ENCODE measurements around the gene CCNT1. TPM values are rescaled to one million over a fixed set of nuclear protein-coding genes. Genes with fewer than 3 reads are reported as not detected.

CCNT1 gene
- total and polyA plus RNA-seq, 2 experiments from 2014 or later, result 12.8 to 33.6 TPM

GRCh38 chr12:48712209-48712608 lies 4.3 kb downstream of the CCNT1 start:
- Histone ChIP-seq H3K4me1 (ENCODE audit: insufficient read depth) (no peaks in the 10 kb centered on the region; the same call in 1 of the 2 replicates), H3K4me2 (no peak overlapping the region), H4K20me1 (replicated peaks; ENCODE audit: insufficient read depth) (peaks cover 35% of the 10 kb centered on the region), H3K9me2 (ENCODE audit: insufficient read depth) (no peaks in the 10 kb centered on the region), H3K79me2 (replicated peaks; ENCODE audit: insufficient read depth) (peaks cover 90% of the 10 kb centered on the region), H3F3A (replicated peaks; ENCODE audit: low read depth) (0 out of 2 replicates have a peak, but pooled peaks cover 5% of the 10 kb centered on the region), H3K4me3 (no peak overlapping the region), H3K27me3 (ENCODE audit: insufficient read depth) (no peaks in the 10 kb centered on the region), H2AFZ (no peak overlapping the region), H3K27ac (ENCODE audit: low read depth) (no peak overlapping the region), H3K36me3 (ENCODE audit: insufficient read depth) (peaks cover 25% of the 10 kb centered on the region; the same call in 1 of the 2 replicates)
- Mint-ChIP-seq H3K36me3 (ENCODE audit: low read depth) (peaks cover 63% of the 10 kb centered on the region), H3K9me3 (no peaks in the 10 kb centered on the region; the same call in 1 of the 3 replicates), H3K27me3 (ENCODE audit: insufficient read depth, low read depth, poor library complexity) (peaks cover 8% of the 10 kb centered on the region), H3K4me3 (no peak overlapping the region), H3K27ac (no peak overlapping the region), H3K4me1 (peaks cover 12% of the 10 kb centered on the region)
- TF ChIP-seq JUNB (IDR thresholded peaks at IDR 0.05; ENCODE audit: unreplicated experiment) (no peak), STAT1 (IDR thresholded peaks at IDR 0.05; ENCODE audit: unreplicated experiment) (no peak), CREB1 (CRISPR knock-in tag; IDR thresholded peaks at IDR 0.05; ENCODE audit: low read depth) (no peak), CTCF (conservative IDR thresholded peaks at IDR 0.05; ENCODE audit: low read depth in 2 of 2) (no peak), ZNF331 (CRISPR knock-in tag; IDR thresholded peaks at IDR 0.05; ENCODE audit: low read depth) (no peak), EZH2 (IDR thresholded peaks at IDR 0.05; ENCODE audit: low read depth, unreplicated experiment) (no peak), EZH2phosphoT487 (IDR thresholded peaks at IDR 0.05; ENCODE audit: unreplicated experiment) (no peak), POLR2AphosphoS5 (IDR thresholded peaks at IDR 0.05; ENCODE audit: low read depth) (no peak), ZNF114 (CRISPR knock-in tag; IDR thresholded peaks at IDR 0.05) (no peak), NANOG (IDR thresholded peaks at IDR 0.05; ENCODE audit: borderline replicate concordance) (no peak)
- TF ChIP-seq, protein P1, sequence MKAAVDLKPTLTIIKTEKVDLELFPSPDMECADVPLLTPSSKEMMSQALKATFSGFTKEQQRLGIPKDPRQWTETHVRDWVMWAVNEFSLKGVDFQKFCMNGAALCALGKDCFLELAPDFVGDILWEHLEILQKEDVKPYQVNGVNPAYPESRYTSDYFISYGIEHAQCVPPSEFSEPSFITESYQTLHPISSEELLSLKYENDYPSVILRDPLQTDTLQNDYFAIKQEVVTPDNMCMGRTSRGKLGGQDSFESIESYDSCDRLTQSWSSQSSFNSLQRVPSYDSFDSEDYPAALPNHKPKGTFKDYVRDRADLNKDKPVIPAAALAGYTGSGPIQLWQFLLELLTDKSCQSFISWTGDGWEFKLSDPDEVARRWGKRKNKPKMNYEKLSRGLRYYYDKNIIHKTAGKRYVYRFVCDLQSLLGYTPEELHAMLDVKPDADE (IDR thresholded peaks at IDR 0.05), result no peak
- TF ChIP-seq, protein P2, sequence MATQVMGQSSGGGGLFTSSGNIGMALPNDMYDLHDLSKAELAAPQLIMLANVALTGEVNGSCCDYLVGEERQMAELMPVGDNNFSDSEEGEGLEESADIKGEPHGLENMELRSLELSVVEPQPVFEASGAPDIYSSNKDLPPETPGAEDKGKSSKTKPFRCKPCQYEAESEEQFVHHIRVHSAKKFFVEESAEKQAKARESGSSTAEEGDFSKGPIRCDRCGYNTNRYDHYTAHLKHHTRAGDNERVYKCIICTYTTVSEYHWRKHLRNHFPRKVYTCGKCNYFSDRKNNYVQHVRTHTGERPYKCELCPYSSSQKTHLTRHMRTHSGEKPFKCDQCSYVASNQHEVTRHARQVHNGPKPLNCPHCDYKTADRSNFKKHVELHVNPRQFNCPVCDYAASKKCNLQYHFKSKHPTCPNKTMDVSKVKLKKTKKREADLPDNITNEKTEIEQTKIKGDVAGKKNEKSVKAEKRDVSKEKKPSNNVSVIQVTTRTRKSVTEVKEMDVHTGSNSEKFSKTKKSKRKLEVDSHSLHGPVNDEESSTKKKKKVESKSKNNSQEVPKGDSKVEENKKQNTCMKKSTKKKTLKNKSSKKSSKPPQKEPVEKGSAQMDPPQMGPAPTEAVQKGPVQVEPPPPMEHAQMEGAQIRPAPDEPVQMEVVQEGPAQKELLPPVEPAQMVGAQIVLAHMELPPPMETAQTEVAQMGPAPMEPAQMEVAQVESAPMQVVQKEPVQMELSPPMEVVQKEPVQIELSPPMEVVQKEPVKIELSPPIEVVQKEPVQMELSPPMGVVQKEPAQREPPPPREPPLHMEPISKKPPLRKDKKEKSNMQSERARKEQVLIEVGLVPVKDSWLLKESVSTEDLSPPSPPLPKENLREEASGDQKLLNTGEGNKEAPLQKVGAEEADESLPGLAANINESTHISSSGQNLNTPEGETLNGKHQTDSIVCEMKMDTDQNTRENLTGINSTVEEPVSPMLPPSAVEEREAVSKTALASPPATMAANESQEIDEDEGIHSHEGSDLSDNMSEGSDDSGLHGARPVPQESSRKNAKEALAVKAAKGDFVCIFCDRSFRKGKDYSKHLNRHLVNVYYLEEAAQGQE (IDR thresholded peaks at IDR 0.05; ENCODE audit: unreplicated experiment), result no peak
- TF ChIP-seq, protein P3, sequence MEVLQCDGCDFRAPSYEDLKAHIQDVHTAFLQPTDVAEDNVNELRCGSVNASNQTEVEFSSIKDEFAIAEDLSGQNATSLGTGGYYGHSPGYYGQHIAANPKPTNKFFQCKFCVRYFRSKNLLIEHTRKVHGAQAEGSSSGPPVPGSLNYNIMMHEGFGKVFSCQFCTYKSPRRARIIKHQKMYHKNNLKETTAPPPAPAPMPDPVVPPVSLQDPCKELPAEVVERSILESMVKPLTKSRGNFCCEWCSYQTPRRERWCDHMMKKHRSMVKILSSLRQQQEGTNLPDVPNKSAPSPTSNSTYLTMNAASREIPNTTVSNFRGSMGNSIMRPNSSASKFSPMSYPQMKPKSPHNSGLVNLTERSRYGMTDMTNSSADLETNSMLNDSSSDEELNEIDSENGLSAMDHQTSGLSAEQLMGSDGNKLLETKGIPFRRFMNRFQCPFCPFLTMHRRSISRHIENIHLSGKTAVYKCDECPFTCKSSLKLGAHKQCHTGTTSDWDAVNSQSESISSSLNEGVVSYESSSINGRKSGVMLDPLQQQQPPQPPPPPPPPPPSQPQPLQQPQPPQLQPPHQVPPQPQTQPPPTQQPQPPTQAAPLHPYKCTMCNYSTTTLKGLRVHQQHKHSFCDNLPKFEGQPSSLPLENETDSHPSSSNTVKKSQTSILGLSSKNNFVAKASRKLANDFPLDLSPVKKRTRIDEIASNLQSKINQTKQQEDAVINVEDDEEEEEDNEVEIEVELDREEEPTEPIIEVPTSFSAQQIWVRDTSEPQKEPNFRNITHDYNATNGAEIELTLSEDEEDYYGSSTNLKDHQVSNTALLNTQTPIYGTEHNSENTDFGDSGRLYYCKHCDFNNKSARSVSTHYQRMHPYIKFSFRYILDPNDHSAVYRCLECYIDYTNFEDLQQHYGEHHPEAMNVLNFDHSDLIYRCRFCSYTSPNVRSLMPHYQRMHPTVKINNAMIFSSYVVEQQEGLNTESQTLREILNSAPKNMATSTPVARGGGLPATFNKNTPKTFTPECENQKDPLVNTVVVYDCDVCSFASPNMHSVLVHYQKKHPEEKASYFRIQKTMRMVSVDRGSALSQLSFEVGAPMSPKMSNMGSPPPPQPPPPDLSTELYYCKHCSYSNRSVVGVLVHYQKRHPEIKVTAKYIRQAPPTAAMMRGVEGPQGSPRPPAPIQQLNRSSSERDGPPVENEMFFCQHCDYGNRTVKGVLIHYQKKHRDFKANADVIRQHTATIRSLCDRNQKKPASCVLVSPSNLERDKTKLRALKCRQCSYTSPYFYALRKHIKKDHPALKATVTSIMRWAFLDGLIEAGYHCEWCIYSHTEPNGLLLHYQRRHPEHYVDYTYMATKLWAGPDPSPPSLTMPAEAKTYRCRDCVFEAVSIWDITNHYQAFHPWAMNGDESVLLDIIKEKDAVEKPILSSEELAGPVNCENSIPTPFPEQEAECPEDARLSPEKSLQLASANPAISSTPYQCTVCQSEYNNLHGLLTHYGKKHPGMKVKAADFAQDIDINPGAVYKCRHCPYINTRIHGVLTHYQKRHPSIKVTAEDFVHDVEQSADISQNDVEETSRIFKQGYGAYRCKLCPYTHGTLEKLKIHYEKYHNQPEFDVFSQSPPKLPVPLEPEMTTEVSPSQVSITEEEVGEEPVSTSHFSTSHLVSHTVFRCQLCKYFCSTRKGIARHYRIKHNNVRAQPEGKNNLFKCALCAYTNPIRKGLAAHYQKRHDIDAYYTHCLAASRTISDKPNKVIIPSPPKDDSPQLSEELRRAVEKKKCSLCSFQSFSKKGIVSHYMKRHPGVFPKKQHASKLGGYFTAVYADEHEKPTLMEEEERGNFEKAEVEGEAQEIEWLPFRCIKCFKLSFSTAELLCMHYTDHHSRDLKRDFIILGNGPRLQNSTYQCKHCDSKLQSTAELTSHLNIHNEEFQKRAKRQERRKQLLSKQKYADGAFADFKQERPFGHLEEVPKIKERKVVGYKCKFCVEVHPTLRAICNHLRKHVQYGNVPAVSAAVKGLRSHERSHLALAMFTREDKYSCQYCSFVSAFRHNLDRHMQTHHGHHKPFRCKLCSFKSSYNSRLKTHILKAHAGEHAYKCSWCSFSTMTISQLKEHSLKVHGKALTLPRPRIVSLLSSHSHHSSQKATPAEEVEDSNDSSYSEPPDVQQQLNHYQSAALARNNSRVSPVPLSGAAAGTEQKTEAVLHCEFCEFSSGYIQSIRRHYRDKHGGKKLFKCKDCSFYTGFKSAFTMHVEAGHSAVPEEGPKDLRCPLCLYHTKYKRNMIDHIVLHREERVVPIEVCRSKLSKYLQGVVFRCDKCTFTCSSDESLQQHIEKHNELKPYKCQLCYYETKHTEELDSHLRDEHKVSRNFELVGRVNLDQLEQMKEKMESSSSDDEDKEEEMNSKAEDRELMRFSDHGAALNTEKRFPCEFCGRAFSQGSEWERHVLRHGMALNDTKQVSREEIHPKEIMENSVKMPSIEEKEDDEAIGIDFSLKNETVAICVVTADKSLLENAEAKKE (CRISPR knock-in tag; IDR thresholded peaks at IDR 0.05), result no peak
- no peak for ATAC-seq
- DNase-seq (ENCODE audit: low spot score), result no peak

Data from GM23338 (cell line).